Suprapubic skin (tissue), 4 donors: ENCODE data around the gene TRPV4.

Experiments
- POLR2A ChIP-seq, 2 donors: fragments of 450-650 bp; IDR thresholded peaks; one replicate each; pipeline ENCODE4 v1.6.1; 2017; ENCODE audit warnings: antibody characterized with exemption in 2 of 2, mild to moderate bottlenecking in 2 of 2, moderate library complexity in 2 of 2
- POLR2AphosphoS5 ChIP-seq, 3 donors: sonication (generic); formaldehyde crosslinking; IDR thresholded peaks; one replicate each; pipeline ENCODE4 v1.6.1; 2017; ENCODE audit warnings: antibody characterized with exemption in 3 of 3
- TF ChIP-seq, protein P1 (sequence below), 2 donors: fragments of 200-600 bp in 1 of 2; fragments of 450-650 bp in 1 of 2; sonication (generic) in 1 of 2; IDR thresholded peaks; one replicate each; pipeline ENCODE4 v1.5.1; 2016 to 2019; ENCODE audit warnings: antibody characterized with exemption in 2 of 2, mild to moderate bottlenecking in 1 of 2, moderate library complexity in 1 of 2

DNA sequence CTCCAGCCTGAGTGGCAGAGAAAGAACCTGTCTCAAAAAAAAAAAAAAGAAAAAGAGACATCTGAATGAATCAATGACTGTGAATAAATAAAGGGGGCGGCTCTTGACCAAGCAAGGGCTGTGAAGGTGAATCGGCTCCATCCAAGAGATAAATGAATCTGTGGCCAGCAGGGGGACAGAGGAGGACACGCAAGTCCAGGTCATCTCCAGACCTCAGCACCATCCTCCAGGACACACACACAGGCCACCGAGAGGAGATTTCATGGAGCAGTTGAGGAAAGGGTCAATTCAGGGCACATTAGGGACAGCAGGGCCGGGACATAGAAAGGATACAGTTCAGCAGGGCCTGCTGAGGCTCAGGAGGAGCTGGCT lies 21.6 kb downstream of the TRPV4 start:
- TF ChIP-seq, protein P1, sequence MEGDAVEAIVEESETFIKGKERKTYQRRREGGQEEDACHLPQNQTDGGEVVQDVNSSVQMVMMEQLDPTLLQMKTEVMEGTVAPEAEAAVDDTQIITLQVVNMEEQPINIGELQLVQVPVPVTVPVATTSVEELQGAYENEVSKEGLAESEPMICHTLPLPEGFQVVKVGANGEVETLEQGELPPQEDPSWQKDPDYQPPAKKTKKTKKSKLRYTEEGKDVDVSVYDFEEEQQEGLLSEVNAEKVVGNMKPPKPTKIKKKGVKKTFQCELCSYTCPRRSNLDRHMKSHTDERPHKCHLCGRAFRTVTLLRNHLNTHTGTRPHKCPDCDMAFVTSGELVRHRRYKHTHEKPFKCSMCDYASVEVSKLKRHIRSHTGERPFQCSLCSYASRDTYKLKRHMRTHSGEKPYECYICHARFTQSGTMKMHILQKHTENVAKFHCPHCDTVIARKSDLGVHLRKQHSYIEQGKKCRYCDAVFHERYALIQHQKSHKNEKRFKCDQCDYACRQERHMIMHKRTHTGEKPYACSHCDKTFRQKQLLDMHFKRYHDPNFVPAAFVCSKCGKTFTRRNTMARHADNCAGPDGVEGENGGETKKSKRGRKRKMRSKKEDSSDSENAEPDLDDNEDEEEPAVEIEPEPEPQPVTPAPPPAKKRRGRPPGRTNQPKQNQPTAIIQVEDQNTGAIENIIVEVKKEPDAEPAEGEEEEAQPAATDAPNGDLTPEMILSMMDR (IDR thresholded peaks at IDR 0.05), result no peak
- TF ChIP-seq POLR2AphosphoS5 (IDR thresholded peaks at IDR 0.05) (no peak), POLR2A (IDR thresholded peaks at IDR 0.05) (no peak)
